Thoracic aorta (tissue), 2 donors: ENCODE measurements around the gene HNRNPA3. TPM values are rescaled to one million over a fixed set of nuclear protein-coding genes. Genes with fewer than 3 reads are reported as not detected.
"Not testable (repeated sequence)": the region's sequence is repeated elsewhere in the genome, so short reads cannot be mapped to it uniquely, and the experiment has no call there.

Experiments
- ATAC-seq: fragments of 150-250 bp; one replicate; pipeline ENCODE4 v1.8.0; 2017; ENCODE audit warnings: low read depth; ENCODE audit not compliant: insufficient number of reproducible peaks, low FRiP score
- DNase-seq: peaks from one replicate; pipeline ENCODE4 v3.0.0-alpha.2; 2020; ENCODE audit warnings: low spot score
- H3K27ac ChIP-seq, 2 donors: fragments of 200-600 bp; sonication (generic); 1 replicate in 1 of 2; 2 replicates in 1 of 2; pipeline ENCODE4 v1.5.1; 2016; ENCODE audit warnings: mild to moderate bottlenecking in 2 of 2, moderate library complexity in 2 of 2
- H3K27me3 ChIP-seq: fragments of 200-600 bp; sonication (generic); replicated peaks from 2 replicates; pipeline ENCODE4 v1.6.0; 2016; ENCODE audit warnings: mild to moderate bottlenecking; ENCODE audit not compliant: insufficient read depth
- H3K36me3 ChIP-seq: fragments of 200-600 bp; sonication (generic); one replicate; pipeline ENCODE4 v1.5.1; 2016
- H3K4me1 ChIP-seq, 2 donors: fragments of 200-600 bp; sonication (generic); 1 replicate in 1 of 2; 2 replicates in 1 of 2; pipeline versions ENCODE4 v1.5.1 to v1.6.0; 2016; ENCODE audit warnings: low read depth in 2 of 2, mild to moderate bottlenecking in 1 of 2; ENCODE audit not compliant: control insufficient read depth in 1 of 2
- H3K4me3 ChIP-seq: fragments of 200-600 bp; sonication (generic); 2 replicates; pipeline ENCODE4 v1.5.1; 2016; ENCODE audit warnings: mild to moderate bottlenecking
- H3K9me3 ChIP-seq: fragments of 200-600 bp; sonication (generic); 2 replicates; pipeline ENCODE4 v1.5.1; 2016
- total RNA-seq, 2 donors: library from RNA; depleted of rRNA; stranded (reverse); fragments of >200 nt; gene quantifications; one replicate each; pipeline versions ENCODE4 v1.1.0 to v1.2.3, GENCODE V29; 2016
- TF ChIP-seq, protein P1 (sequence below): fragments of 200-600 bp; sonication (generic); IDR thresholded peaks from one replicate; pipeline ENCODE4 v1.5.1; 2019; ENCODE audit warnings: antibody characterized with exemption

Gene HNRNPA3
- total RNA-seq, 2 donors from 2014 or later: 60.1 to 98.4 TPM

GRCh38 chr2:177212891-177213856, 580 bp downstream of the HNRNPA3 start:
- H3K4me1 ChIP-seq: peaks cover 24 to 57% of the 10 kb centered on the region in 2 donors

GRCh38 chr2:177217247-177217843, 4.8 kb downstream of the HNRNPA3 start:
- ATAC-seq: no peak
- TF ChIP-seq, protein P1, sequence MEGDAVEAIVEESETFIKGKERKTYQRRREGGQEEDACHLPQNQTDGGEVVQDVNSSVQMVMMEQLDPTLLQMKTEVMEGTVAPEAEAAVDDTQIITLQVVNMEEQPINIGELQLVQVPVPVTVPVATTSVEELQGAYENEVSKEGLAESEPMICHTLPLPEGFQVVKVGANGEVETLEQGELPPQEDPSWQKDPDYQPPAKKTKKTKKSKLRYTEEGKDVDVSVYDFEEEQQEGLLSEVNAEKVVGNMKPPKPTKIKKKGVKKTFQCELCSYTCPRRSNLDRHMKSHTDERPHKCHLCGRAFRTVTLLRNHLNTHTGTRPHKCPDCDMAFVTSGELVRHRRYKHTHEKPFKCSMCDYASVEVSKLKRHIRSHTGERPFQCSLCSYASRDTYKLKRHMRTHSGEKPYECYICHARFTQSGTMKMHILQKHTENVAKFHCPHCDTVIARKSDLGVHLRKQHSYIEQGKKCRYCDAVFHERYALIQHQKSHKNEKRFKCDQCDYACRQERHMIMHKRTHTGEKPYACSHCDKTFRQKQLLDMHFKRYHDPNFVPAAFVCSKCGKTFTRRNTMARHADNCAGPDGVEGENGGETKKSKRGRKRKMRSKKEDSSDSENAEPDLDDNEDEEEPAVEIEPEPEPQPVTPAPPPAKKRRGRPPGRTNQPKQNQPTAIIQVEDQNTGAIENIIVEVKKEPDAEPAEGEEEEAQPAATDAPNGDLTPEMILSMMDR: no peak
- Histone ChIP-seq H3K9me3 (no peaks in the 10 kb centered on the region), H3K27me3 (no peaks in the 10 kb centered on the region), H3K4me1 (peaks cover 30 to 73% of the 10 kb centered on the region in 2 donors), H3K27ac (no peak overlapping the region), H3K36me3 (peaks cover 39% of the 10 kb centered on the region), H3K4me3 (no peak overlapping the region)
- DNase-seq: no peak

More at GRCh38 chr2:177212891-177213856, 580 bp downstream of the HNRNPA3 start:
- Histone ChIP-seq H3K9me3 (no peaks in the 10 kb centered on the region), H3K27ac (peak overlapping the region; percentile 100), H3K36me3 (peaks cover 21% of the 10 kb centered on the region), H3K4me3 (peak overlapping the region; percentile 97), H3K27me3 (no peaks in the 10 kb centered on the region)
- ATAC-seq: peak; percentile 41
- TF ChIP-seq, protein P1: no peak
- DNase-seq: peak; percentile 88

- not testable (repeated sequence) for H3K27me3 ChIP-seq, H3K4me3 ChIP-seq, H3K27ac ChIP-seq, H3K9me3 ChIP-seq, ATAC-seq, DNase-seq
- H3K4me1 ChIP-seq: peaks cover 20 to 63% of the 10 kb centered on the region in 2 donors
- H3K36me3 ChIP-seq: peaks cover 46% of the 10 kb centered on the region
These were observed 7.2 kb downstream of the HNRNPA3 start for GRCh38 chr2:177219787-177220186.

DNA sequence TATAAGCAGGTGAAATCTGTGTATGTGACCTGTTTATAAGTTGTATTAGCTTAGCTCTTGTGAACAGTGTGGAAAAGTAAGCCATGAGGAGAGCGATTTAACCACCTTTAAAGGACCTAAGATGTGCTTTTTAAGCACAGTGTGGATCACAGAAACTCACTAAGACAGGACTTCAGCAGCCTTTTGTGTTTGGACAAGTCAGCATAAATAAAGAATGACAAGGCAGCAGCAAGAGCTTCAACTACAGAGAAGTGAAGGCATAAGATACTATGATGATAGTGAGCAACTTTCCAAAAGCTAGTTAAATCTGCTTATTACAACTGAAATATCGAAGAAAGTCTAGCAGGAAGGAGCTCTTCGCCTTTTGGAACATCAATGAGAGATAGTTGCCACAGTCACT, 8.9 kb downstream of the HNRNPA3 start:
- Histone ChIP-seq H3K4me1 (peaks cover 10 to 45% of the 10 kb centered on the region in 2 donors), H3K27ac (no peak overlapping the region)
- ATAC-seq: no peak

GRCh38 chr2:177221970-177222369, 9.4 kb downstream of the HNRNPA3 start:
- Histone ChIP-seq H3K9me3 (no peaks in the 10 kb centered on the region), H3K36me3 (peaks cover 37% of the 10 kb centered on the region), H3K4me3 (no peak overlapping the region), H3K27ac (no peak overlapping the region), H3K4me1 (peaks cover 7 to 42% of the 10 kb centered on the region in 2 donors), H3K27me3 (no peaks in the 10 kb centered on the region)
- TF ChIP-seq, protein P1: no peak
- DNase-seq: no peak
- ATAC-seq: no peak

More for the DNA sequence above, 8.9 kb downstream of the HNRNPA3 start:
- peaks cover 42% of the 10 kb centered on the region for H3K36me3 ChIP-seq
- TF ChIP-seq, protein P1: no peak
- no peaks in the 10 kb centered on the region for H3K9me3 ChIP-seq
- no peak overlapping the region for H3K4me3 ChIP-seq
- DNase-seq: no peak
- H3K27me3 ChIP-seq: no peaks in the 10 kb centered on the region

- H3K4me1 ChIP-seq: peaks cover 7 to 28% of the 10 kb centered on the region in 2 donors
- not testable (repeated sequence) for H3K27ac ChIP-seq, H3K4me3 ChIP-seq, H3K9me3 ChIP-seq, ATAC-seq, DNase-seq, H3K27me3 ChIP-seq
- peaks cover 23% of the 10 kb centered on the region for H3K36me3 ChIP-seq
These were observed 10.8 kb downstream of the HNRNPA3 start for GRCh38 chr2:177223436-177223835.
